ENCODE data around the gene HOXA13.

Gene HOXA13

GRCh38 chr7:27165996-27166530 lies 33.8 kb downstream of the HOXA13 start (continued):
- no peak for TF ChIP-seq ZNF518A (tag by site-specific recombination; conservative IDR thresholded peaks at IDR 0.05; ENCODE audit: low read depth)
- TF ChIP-seq ZNF292 (tag by site-specific recombination; IDR thresholded peaks at IDR 0.05; ENCODE audit: borderline replicate concordance, low read depth): no peak
- peak; percentile 76; the same call in 1 of the 2 replicates for TF ChIP-seq ZNF366 (tag by site-specific recombination; conservative IDR thresholded peaks at IDR 0.05)
- no peak for TF ChIP-seq ZNF302 (tag by site-specific recombination; IDR thresholded peaks at IDR 0.05; ENCODE audit: low read depth)
- TF ChIP-seq PRDM4 (tag by site-specific recombination; IDR thresholded peaks at IDR 0.05): no peak
- no peak for TF ChIP-seq ZSCAN4 (tag by site-specific recombination; IDR thresholded peaks at IDR 0.05)
- TF ChIP-seq GLIS2 (tag by site-specific recombination; IDR thresholded peaks at IDR 0.05): peak; percentile 70
- TF ChIP-seq ZNF529 (tag by site-specific recombination; IDR thresholded peaks at IDR 0.05; ENCODE audit: insufficient replicate concordance): no peak
- TF ChIP-seq ZNF768 (tag by site-specific recombination; IDR thresholded peaks at IDR 0.05): no peak
- no peak for TF ChIP-seq ZNF473 (tag by site-specific recombination; IDR thresholded peaks at IDR 0.05)
- TF ChIP-seq ZBTB8A (tag by site-specific recombination; IDR thresholded peaks at IDR 0.05): 0 out of 2 replicates have a peak, but pooled peaks have one; percentile 9
- no peak; the same call in 1 of the 2 replicates for TF ChIP-seq FEZF1 (tag by site-specific recombination; IDR thresholded peaks at IDR 0.05)
- TF ChIP-seq GFI1B (tag by site-specific recombination; IDR thresholded peaks at IDR 0.05): no peak
- TF ChIP-seq ZNF664 (tag by site-specific recombination; IDR thresholded peaks at IDR 0.05): peak; percentile 2; the same call in 1 of the 2 replicates
- no peak for TF ChIP-seq ZNF747 (tag by site-specific recombination; IDR thresholded peaks at IDR 0.05)
- no peak for TF ChIP-seq ZNF530 (tag by site-specific recombination; IDR thresholded peaks at IDR 0.05; ENCODE audit: low read depth)
- no peak for TF ChIP-seq INSM2 (tag by site-specific recombination; IDR thresholded peaks at IDR 0.05)
- no peak for TF ChIP-seq ZNF416 (tag by site-specific recombination; IDR thresholded peaks at IDR 0.05)
- TF ChIP-seq ZNF449 (tag by site-specific recombination; IDR thresholded peaks at IDR 0.05): 0 out of 2 replicates have a peak, but pooled peaks have one; percentile 4
- TF ChIP-seq ZNF324 (tag by site-specific recombination; IDR thresholded peaks at IDR 0.05): no peak
- no peak for TF ChIP-seq ZFP3 (tag by site-specific recombination; IDR thresholded peaks at IDR 0.05; ENCODE audit: low read depth)
- no peak for TF ChIP-seq ZNF433 (tag by site-specific recombination; IDR thresholded peaks at IDR 0.05; ENCODE audit: low read depth)
- TF ChIP-seq ZNF280D (tag by site-specific recombination; IDR thresholded peaks at IDR 0.05): no peak
- no peak for TF ChIP-seq ZNF2 (tag by site-specific recombination; IDR thresholded peaks at IDR 0.05)
- peak; percentile 3; the same call in 1 of the 2 replicates for TF ChIP-seq GLIS1 (tag by site-specific recombination; IDR thresholded peaks at IDR 0.05)
